Endothelial cell of umbilical vein (primary cell): ENCODE results near the gene PPARD. TPM values are rescaled to one million over a fixed set of nuclear protein-coding genes. Genes with fewer than 3 reads are reported as not detected.

Experiments
- BruUV-seq: library from RNA; stranded (reverse); fragments of 400-500 nt; replicated peaks from 2 replicates; lab custom pipeline; 2021; lab: Mats Ljungman, UMichigan
- CTCF ChIA-PET: fragments of 300-600, 350-600 bp; sonication (Branson Sonifier 250); formaldehyde crosslinking; loops from one replicate; lab custom pipeline; 2021; ENCODE audit warnings: antibody characterized with exemption, inconsistent platforms; lab: Charles Lee
- POLR2A ChIA-PET: fragments of 300-600, 350-600 bp; sonication (Branson Sonifier 250); formaldehyde crosslinking; loops from one replicate; lab custom pipeline; 2021; ENCODE audit warnings: antibody characterized with exemption, inconsistent platforms; lab: Charles Lee
- DNase-seq: peaks from one replicate; pipeline ENCODE4 v3.0.0-alpha.2; 2011; ENCODE audit warnings: low read depth, low spot score
- FAIRE-seq: peaks from 2 replicates; lab custom pipeline; 2011; peaks lifted over from hg19 to GRCh38; lab: Jason Lieb, UNC
- H2AFZ ChIP-seq: 2 replicates; pipeline ENCODE4 v1.6.0; 2012; ENCODE audit warnings: low read depth, low read length, control low read depth, inconsistent platforms
- H3K27ac ChIP-seq: 2 replicates; pipeline ENCODE4 v1.5.1; 2011; ENCODE audit warnings: low read depth, mild to moderate bottlenecking, control low read depth, low read length, moderate library complexity; ENCODE audit not compliant: insufficient read depth
- H3K27me3 ChIP-seq, 2 experiments: 2 replicates each; pipeline versions ENCODE4 v1.6.0 to v1.6.1; 2011; ENCODE audit warnings: low read length in 2 of 2, mixed read lengths in 1 of 2; ENCODE audit not compliant: control insufficient read depth in 2 of 2, insufficient read depth in 2 of 2
- H3K36me3 ChIP-seq, 2 experiments: 2 replicates in 1 of 2; 3 replicates in 1 of 2; pipeline ENCODE4 v1.5.1; 2011; ENCODE audit warnings: low read length in 2 of 2, mild to moderate bottlenecking in 1 of 2, moderate library complexity in 1 of 2; ENCODE audit not compliant: control insufficient read depth in 2 of 2, insufficient read depth in 2 of 2; ENCODE audit errors: extremely low read depth in 1 of 2
- H3K4me1 ChIP-seq: 3 replicates; pipeline ENCODE4 v1.5.1; 2011; ENCODE audit warnings: mild to moderate bottlenecking, low read length; ENCODE audit not compliant: control insufficient read depth, insufficient read depth; ENCODE audit errors: extremely low read depth
- H3K4me2 ChIP-seq: 2 replicates; pipeline ENCODE4 v1.6.1; 2011; ENCODE audit warnings: low read length, control low read depth, mixed read lengths; ENCODE audit not compliant: insufficient read depth
- H3K4me3 ChIP-seq, 3 experiments: fragments of 200-600 bp in 1 of 3; sonication (generic), shearing (Covaris generic) in 1 of 3; replicated peaks in 1 of 3; 2 replicates each; pipeline ENCODE4 v1.5.1; 2011 to 2016; ENCODE audit warnings: control low read depth in 3 of 3, low read length in 3 of 3, mild to moderate bottlenecking in 2 of 3, inconsistent platforms in 1 of 3, low read depth in 1 of 3, moderate library complexity in 1 of 3; ENCODE audit not compliant: insufficient read depth in 1 of 3
- H3K79me2 ChIP-seq: 2 replicates; pipeline ENCODE4 v1.6.0; 2012; ENCODE audit warnings: low read length, inconsistent platforms; ENCODE audit not compliant: control insufficient read depth, insufficient read depth
- H3K9ac ChIP-seq: replicated peaks from 2 replicates; pipeline ENCODE3; 2011; ENCODE audit warnings: low read length, control low read depth; ENCODE audit not compliant: insufficient read depth; ENCODE audit errors: extremely low read depth
- H3K9me1 ChIP-seq: replicated peaks from 3 replicates; pipeline ENCODE4 v1.6.0; 2011; ENCODE audit warnings: mild to moderate bottlenecking, low read length; ENCODE audit not compliant: control insufficient read depth, insufficient read depth; ENCODE audit errors: extremely low read depth
- H3K9me3 ChIP-seq: replicated peaks from 2 replicates; pipeline ENCODE4 v1.5.1; 2012; ENCODE audit warnings: low read length, inconsistent platforms; ENCODE audit not compliant: control insufficient read depth, insufficient read depth
- H4K20me1 ChIP-seq: replicated peaks from 2 replicates; pipeline ENCODE3; 2011; ENCODE audit warnings: mild to moderate bottlenecking, low read length; ENCODE audit not compliant: control insufficient read depth, insufficient read depth; ENCODE audit errors: extremely low read depth
- EZH2 ChIP-seq: IDR thresholded peaks from 2 replicates; pipeline ENCODE4 v1.6.1; 2012; ENCODE audit warnings: borderline replicate concordance, low read depth, mild to moderate bottlenecking, moderate library complexity, low read length, inconsistent platforms; ENCODE audit not compliant: severe bottlenecking
- FOS ChIP-seq: IDR thresholded peaks from 2 replicates; pipeline ENCODE4 v1.6.1; 2011; ENCODE audit warnings: mild to moderate bottlenecking, low read length, moderate library complexity, borderline replicate concordance; ENCODE audit not compliant: insufficient read depth
- GATA2 ChIP-seq: IDR thresholded peaks from 2 replicates; pipeline ENCODE4 v1.7.0; 2011; ENCODE audit warnings: low read depth, mild to moderate bottlenecking, moderate library complexity, mixed read lengths, low read length; ENCODE audit not compliant: insufficient read length, insufficient read depth
- JUN ChIP-seq: IDR thresholded peaks from 2 replicates; pipeline ENCODE4 v1.6.1; 2011; ENCODE audit warnings: borderline replicate concordance, low read depth; ENCODE audit not compliant: insufficient read length, insufficient read depth
- MYC ChIP-seq: IDR thresholded peaks from one replicate; pipeline ENCODE4 v1.6.1; 2011; ENCODE audit warnings: mild to moderate bottlenecking, low read depth, low read length
- POLR2A ChIP-seq: IDR thresholded peaks from 2 replicates; pipeline ENCODE4 v1.6.1; 2012; ENCODE audit warnings: low read depth, mild to moderate bottlenecking, control low read depth, low read length
- POLR2AphosphoS5 ChIP-seq: IDR thresholded peaks from 2 replicates; pipeline ENCODE4 v1.6.1; 2012; ENCODE audit warnings: low read depth, mild to moderate bottlenecking, control low read depth, low read length, moderate library complexity; ENCODE audit not compliant: insufficient read depth
- dilution Hi-C: fragments of 300-500 bp; cut with MboI; formaldehyde crosslinking; loops from one replicate; pipeline ENCODE4 v1.15.0; 2019; ENCODE audit warnings: low sequenced_read_pairs; ENCODE audit not compliant: extremely low pct_ligation_motif_present
- intact Hi-C: fragments of 100-400 bp; cut with micrococcal nuclease; formaldehyde crosslinking; loops from one replicate; pipeline ENCODE4 v1.10.0; 2022
- polyA plus RNA-seq, 4 experiments: library from polyadenylated mRNA; depleted of rRNA in 3 of 4; stranded (reverse) in 3 of 4; unstranded in 1 of 4; fragments of >200 nt; gene quantifications; 2 replicates each; pipeline versions ENCODE4 v1.2.1 to v1.2.3, GENCODE V29; 2011 to 2012; ENCODE audit warnings: missing spikeins in 1 of 4
- total RNA-seq: library from RNA; stranded (reverse); gene quantifications from 2 replicates; pipeline ENCODE4 v1.2.3, GENCODE V29; 2021
- TF ChIP-seq, protein P1 (sequence below): IDR thresholded peaks from 2 replicates; pipeline ENCODE4 v1.6.1; 2011; ENCODE audit not compliant: insufficient read depth, insufficient read length
- TF ChIP-seq, protein P2 (sequence below), 2 donors: IDR thresholded peaks; 1 replicate in 1 of 2; 2 replicates in 1 of 2; pipeline ENCODE4 v1.5.1; 2011; ENCODE audit warnings: low read length in 2 of 2, mild to moderate bottlenecking in 2 of 2, moderate library complexity in 2 of 2, control low read depth in 1 of 2, inconsistent platforms in 1 of 2, low read depth in 1 of 2; ENCODE audit not compliant: insufficient read depth in 1 of 2; ENCODE audit errors: extremely low read depth in 1 of 2

The PPARD gene
- total and polyA plus RNA-seq, 2 donors (not counting 3 experiments of a cell fraction or from before 2014, with no cell fraction given): 23.4 to 29.2 TPM

DNA sequence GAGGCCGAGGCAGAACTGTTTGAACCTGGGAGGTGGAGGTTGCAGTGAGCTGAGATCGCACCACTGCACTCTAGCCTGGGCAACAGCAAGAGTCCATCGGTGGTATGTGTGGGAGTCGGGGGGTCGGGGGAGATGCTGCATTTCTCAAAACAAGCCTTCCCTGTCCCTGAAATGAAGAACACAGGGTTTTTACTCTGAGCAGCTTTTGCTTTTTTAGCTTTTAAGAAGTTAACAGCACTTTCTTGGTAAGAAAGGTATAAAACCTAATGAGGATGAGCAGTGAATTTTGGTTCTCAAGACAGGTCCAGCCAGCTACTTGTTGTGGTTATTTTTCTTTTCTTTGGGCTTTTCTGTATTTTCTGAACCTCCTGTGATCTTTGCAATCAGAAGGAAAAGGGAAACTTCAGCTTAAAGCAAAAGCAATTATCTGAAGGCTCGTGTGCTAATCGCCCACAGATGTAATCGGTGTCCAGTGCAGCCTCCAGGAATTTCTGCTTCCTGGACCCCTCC is 129.5 kb downstream of the PPARD start:
- H4K20me1 ChIP-seq: peaks cover 12% of the 10 kb centered on the region
- CTCF ChIA-PET: interaction anchor here (1.0 to 1.2 kb wide), 2 partner anchors 45 to 154 kb away, joined by 3 read pairs; no protein-coding TSS in a partner anchor
- peaks cover 7 to 13% of the 10 kb centered on the region in 2 experiments for H3K36me3 ChIP-seq
- H3K9me3 ChIP-seq: no peaks in the 10 kb centered on the region
- H3K9me1 ChIP-seq: no peaks in the 10 kb centered on the region
- no peak overlapping the region for H3K9ac ChIP-seq
- no peak overlapping the region for H3K4me3 ChIP-seq
- POLR2A ChIA-PET: no interaction called here
- no peak overlapping the region for H3K27ac ChIP-seq
- H3K4me1 ChIP-seq: peaks cover 26% of the 10 kb centered on the region
- intact Hi-C loops: no loop called here
- H3K79me2 ChIP-seq: peaks cover 33% of the 10 kb centered on the region
- FAIRE-seq (peak; percentile 33), DNase-seq (no peak)
- no peak overlapping the region for H3K4me2 ChIP-seq
- BruUV-seq: no TSS peak
- no peaks in the 10 kb centered on the region for H3K27me3 ChIP-seq
- dilution Hi-C loops: no loop called here
- TF ChIP-seq EZH2: no peak
- peak; percentile 40 for TF ChIP-seq POLR2AphosphoS5
- TF ChIP-seq, protein P1, sequence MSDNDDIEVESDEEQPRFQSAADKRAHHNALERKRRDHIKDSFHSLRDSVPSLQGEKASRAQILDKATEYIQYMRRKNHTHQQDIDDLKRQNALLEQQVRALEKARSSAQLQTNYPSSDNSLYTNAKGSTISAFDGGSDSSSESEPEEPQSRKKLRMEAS: no peak
- TF ChIP-seq FOS: no peak
- no peak overlapping the region for H2AFZ ChIP-seq

DNA sequence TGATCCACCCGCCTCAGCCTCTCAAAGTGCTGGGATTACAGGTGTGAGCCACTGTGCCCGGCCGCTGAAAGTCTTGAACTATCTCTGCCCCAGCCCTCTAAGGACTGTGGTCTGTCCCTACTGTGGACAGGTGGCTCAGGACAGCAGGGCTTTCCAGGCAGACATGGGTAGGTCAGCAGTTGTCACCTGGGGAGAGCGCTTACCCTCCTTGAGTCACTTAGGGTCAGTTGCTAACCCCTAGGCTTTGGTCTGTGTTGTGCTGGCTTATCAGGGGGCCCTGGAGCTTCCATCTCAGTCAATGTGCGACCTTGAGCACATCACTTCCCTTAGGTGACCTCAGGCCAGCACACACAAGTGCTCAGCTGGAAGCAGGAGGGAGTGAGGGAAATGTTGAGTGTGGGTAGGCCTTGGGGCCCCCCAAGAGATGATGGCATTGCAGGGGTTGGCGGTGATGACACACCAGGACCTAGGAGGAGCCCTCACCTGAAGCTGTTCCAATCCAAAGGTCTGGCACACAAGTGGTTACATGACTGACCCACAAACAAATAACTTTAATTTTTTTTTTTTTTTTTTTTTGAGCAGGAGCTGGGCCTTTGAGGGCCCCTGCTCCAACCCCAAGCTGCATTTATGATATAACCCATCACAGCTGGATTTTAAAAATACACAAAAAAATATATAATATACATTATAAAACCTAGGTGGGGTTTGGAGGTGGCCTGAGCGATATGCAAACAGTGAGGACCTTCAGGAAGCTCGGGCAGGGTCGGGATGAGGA is 130.9 kb downstream of the PPARD start:
- peaks cover 7 to 13% of the 10 kb centered on the region in 2 experiments for H3K36me3 ChIP-seq
- FAIRE-seq: no peak

More for the DNA sequence above, 130.9 kb downstream of the PPARD start:
- H3K4me2 ChIP-seq: no peak overlapping the region
- CTCF ChIA-PET: interaction anchor here (0.7 kb wide), 1 partner anchor 17 kb away, joined by 3 read pairs; no protein-coding TSS in a partner anchor
- no peak overlapping the region for H3K27ac ChIP-seq
- peaks cover 21% of the 10 kb centered on the region for H3K4me1 ChIP-seq
- H2AFZ ChIP-seq: no peak overlapping the region
- H3K27me3 ChIP-seq: no peaks in the 10 kb centered on the region
- DNase-seq: no peak
- intact Hi-C loops: no loop called here
- dilution Hi-C loops: no loop called here
- no peak overlapping the region for H3K9ac ChIP-seq
- no peaks in the 10 kb centered on the region for H3K9me3 ChIP-seq
- no peaks in the 10 kb centered on the region for H3K9me1 ChIP-seq
- no TSS peak for BruUV-seq
- peaks cover 12% of the 10 kb centered on the region for H4K20me1 ChIP-seq
- no peak overlapping the region for H3K4me3 ChIP-seq
- TF ChIP-seq POLR2AphosphoS5 (no peak), GATA2 (no peak), POLR2A (no peak), FOS (no peak), JUN (no peak), MYC (no peak), EZH2 (no peak)
- TF ChIP-seq, protein P2, sequence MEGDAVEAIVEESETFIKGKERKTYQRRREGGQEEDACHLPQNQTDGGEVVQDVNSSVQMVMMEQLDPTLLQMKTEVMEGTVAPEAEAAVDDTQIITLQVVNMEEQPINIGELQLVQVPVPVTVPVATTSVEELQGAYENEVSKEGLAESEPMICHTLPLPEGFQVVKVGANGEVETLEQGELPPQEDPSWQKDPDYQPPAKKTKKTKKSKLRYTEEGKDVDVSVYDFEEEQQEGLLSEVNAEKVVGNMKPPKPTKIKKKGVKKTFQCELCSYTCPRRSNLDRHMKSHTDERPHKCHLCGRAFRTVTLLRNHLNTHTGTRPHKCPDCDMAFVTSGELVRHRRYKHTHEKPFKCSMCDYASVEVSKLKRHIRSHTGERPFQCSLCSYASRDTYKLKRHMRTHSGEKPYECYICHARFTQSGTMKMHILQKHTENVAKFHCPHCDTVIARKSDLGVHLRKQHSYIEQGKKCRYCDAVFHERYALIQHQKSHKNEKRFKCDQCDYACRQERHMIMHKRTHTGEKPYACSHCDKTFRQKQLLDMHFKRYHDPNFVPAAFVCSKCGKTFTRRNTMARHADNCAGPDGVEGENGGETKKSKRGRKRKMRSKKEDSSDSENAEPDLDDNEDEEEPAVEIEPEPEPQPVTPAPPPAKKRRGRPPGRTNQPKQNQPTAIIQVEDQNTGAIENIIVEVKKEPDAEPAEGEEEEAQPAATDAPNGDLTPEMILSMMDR (IDR thresholded peaks at IDR 0.05; ENCODE audit: extremely low read depth in 1 of 2, insufficient read depth in 1 of 2, low read depth in 1 of 2, low read length in 2 of 2): no peak
- TF ChIP-seq, protein P1: no peak
- H3K79me2 ChIP-seq: peaks cover 32% of the 10 kb centered on the region
- POLR2A ChIA-PET: interaction anchor here (0.6 to 1.0 kb wide), 6 partner anchors 8 to 440 kb away, joined by 3 to 5 read pairs (median 4); no protein-coding TSS in a partner anchor
